ENCODE data around the gene ATCAY. TPM values are rescaled to one million over a fixed set of nuclear protein-coding genes. Genes with fewer than 3 reads are reported as not detected.
"Not testable (repeated sequence)": the region's sequence is repeated elsewhere in the genome, so short reads cannot be mapped to it uniquely, and the experiment has no call there.

ATCAY gene
- total RNA-seq, 1 donor from 2014 or later: 182 TPM

DNA sequence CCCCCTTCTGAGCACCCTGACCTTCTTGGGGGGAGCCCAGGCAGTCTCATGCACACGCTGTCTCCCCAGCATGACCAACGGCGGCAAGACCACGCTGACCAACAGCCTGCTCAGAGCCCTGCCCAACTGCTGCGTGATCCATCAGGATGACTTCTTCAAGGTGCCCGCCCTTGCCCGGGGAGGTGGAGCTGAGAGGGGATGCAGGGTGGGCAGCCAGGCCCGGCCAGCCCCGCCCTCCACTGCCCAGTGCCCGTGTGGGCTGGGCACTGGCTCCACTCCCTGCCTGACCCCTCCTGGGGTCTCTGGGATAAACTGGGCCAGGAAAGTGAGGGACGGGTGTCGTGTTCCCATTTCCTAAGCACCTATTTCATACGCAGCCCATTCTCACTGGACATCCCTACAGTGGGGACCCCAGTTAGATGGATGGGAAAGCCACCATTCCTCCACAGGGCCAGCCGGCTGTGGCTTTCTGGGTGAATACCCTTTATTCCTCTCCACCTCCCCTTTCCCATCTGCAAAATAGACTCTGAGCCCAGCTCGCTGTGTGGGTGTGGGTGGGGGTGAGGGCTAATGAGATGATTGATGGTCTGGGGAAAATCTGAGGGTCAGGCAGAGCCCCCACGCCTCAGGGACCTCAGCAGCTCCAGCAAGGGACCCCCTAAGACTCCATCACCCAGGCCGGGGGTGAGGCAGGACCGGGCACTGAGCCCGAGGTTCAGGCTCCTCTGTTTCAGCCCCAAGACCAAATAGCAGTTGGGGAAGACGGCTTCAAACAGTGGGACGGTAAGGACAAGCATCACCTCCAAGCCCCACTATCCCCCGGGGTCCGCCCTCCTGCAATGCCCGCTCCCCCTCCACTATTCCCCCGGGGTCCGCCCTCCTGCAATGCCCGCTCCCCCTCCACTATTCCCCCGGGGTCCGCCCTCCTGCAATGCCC is 56.3 kb downstream of the ATCAY start:
- Mint-ChIP-seq H3K9me3 (ENCODE audit: unreplicated experiment) (peaks cover 4% of the 10 kb centered on the region), H3K4me3 (ENCODE audit: unreplicated experiment) (no peak overlapping the region), H3K27ac (ENCODE audit: unreplicated experiment) (no peak overlapping the region), H3K27me3 (ENCODE audit: unreplicated experiment) (peaks cover 2% of the 10 kb centered on the region), H3K4me1 (ENCODE audit: low read depth, unreplicated experiment) (no peaks in the 10 kb centered on the region), H3K36me3 (ENCODE audit: unreplicated experiment) (no peaks in the 10 kb centered on the region)
- DNase-seq: no peak
- TF ChIP-seq, protein P1, sequence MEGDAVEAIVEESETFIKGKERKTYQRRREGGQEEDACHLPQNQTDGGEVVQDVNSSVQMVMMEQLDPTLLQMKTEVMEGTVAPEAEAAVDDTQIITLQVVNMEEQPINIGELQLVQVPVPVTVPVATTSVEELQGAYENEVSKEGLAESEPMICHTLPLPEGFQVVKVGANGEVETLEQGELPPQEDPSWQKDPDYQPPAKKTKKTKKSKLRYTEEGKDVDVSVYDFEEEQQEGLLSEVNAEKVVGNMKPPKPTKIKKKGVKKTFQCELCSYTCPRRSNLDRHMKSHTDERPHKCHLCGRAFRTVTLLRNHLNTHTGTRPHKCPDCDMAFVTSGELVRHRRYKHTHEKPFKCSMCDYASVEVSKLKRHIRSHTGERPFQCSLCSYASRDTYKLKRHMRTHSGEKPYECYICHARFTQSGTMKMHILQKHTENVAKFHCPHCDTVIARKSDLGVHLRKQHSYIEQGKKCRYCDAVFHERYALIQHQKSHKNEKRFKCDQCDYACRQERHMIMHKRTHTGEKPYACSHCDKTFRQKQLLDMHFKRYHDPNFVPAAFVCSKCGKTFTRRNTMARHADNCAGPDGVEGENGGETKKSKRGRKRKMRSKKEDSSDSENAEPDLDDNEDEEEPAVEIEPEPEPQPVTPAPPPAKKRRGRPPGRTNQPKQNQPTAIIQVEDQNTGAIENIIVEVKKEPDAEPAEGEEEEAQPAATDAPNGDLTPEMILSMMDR (IDR thresholded peaks at IDR 0.05; ENCODE audit: partially characterized antibody, unreplicated experiment): no peak

DNA sequence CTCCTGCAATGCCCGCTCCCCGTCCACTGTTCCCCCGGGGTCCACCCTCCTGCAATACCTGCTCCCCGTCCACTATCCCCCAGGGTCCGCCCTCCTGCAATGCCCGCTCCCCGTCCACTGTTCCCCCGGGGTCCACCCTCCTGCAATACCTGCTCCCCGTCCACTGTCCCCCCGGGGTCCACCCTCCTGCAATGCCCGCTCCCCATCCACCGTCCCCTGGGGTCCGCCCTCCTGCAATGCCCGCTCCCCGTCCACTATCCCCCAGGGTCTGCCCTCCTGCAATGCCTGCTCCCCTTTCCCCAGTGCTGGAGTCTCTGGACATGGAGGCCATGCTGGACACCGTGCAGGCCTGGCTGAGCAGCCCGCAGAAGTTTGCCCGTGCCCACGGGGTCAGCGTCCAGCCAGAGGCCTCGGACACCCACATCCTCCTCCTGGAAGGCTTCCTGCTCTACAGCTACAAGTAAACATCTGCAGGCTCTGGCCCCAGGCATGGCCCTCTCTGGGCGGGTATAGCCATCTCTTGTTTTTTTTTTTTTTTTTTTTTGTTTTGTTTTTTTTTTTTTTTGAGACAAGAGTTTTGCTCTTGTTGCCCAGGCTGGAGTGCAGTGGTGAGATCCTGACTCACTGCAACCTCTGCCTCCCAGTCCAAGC is 57.9 kb downstream of the ATCAY start:
- not testable (repeated sequence) for DNase-seq; H3K36me3 Mint-ChIP-seq (ENCODE audit: unreplicated experiment); H3K4me3 Mint-ChIP-seq (ENCODE audit: unreplicated experiment); H3K4me1 Mint-ChIP-seq (ENCODE audit: low read depth, unreplicated experiment); H3K27me3 Mint-ChIP-seq (ENCODE audit: unreplicated experiment); H3K27ac Mint-ChIP-seq (ENCODE audit: unreplicated experiment); H3K9me3 Mint-ChIP-seq (ENCODE audit: unreplicated experiment)

DNA sequence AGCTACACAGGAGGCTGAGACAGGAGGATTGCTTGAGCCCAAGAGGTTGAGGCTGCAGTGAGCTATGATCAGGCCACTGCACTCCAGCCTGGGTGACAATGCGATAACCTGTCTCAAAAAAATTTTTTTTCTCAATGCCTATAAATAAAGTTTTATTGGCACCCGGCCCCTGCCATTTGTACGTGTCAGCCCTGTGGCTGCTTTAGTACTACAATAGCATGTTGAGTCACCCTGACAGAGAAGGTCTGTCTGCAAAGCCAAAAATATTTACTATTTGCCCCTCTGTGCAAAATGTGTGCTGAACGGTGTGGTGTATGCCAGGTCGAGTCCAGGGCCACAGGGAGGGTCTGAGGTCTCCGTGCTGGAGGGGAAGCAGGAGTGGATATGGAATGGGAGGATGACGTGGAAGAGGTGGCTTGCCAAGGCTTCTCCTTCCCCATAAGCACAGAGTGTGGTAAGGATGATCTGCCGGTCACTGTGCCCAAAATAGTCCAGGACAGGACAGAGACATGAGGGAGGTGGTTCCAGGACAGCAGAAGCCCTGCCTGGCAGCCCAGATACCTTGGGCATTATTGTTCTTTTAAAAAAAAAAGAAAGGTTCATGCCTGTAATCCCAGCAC is 62.4 kb downstream of the ATCAY start:
- TF ChIP-seq, protein P1 (IDR thresholded peaks at IDR 0.05; ENCODE audit: partially characterized antibody, unreplicated experiment): no peak
- Mint-ChIP-seq H3K4me3 (ENCODE audit: unreplicated experiment) (no peak overlapping the region), H3K9me3 (ENCODE audit: unreplicated experiment) (peaks cover 2% of the 10 kb centered on the region), H3K27ac (ENCODE audit: unreplicated experiment) (no peak overlapping the region), H3K4me1 (ENCODE audit: low read depth, unreplicated experiment) (no peaks in the 10 kb centered on the region), H3K27me3 (ENCODE audit: unreplicated experiment) (peaks cover 7% of the 10 kb centered on the region), H3K36me3 (ENCODE audit: unreplicated experiment) (no peaks in the 10 kb centered on the region)
- DNase-seq: no peak

DNA sequence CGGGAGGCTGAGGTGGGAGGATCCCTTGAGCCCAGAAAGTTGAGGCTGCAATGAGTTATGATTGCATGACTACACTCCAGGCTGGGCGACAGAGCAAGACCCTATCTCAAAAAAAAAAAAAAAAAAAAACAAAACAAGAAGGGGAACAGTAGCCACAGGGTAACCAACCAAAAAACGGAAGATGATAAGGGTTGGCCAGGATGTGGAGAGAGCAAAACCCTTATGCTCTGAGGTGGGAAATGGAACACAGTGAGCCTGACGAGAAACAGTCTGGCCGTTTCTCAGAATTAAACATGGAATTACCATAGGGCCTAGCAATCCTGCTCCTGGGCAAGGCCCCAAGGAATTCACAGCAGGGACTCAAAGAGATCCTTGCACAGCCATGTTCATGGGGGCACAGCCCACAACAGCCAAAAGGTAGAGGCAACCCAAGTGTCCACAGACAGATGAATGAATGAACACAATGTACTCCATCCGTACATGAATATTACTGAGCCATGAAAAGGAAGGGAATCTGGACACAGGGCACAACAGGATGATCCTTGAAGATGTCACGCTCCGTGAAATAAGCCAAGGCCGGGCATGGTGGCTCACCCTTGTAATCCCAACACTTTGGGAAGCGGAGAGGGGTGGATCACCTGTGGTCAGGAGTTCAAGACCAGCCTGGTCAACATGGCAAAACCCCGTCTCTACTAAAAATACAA is 63.7 kb downstream of the ATCAY start:
- no peak for DNase-seq
- H3K9me3 Mint-ChIP-seq (ENCODE audit: unreplicated experiment): peaks cover 2% of the 10 kb centered on the region
- H3K27me3 Mint-ChIP-seq (ENCODE audit: unreplicated experiment): peaks cover 12% of the 10 kb centered on the region
- no peaks in the 10 kb centered on the region for H3K4me1 Mint-ChIP-seq (ENCODE audit: low read depth, unreplicated experiment)
- TF ChIP-seq, protein P1 (IDR thresholded peaks at IDR 0.05; ENCODE audit: partially characterized antibody, unreplicated experiment): no peak
- H3K27ac Mint-ChIP-seq (ENCODE audit: unreplicated experiment): no peak overlapping the region
- no peak overlapping the region for H3K4me3 Mint-ChIP-seq (ENCODE audit: unreplicated experiment)
- H3K36me3 Mint-ChIP-seq (ENCODE audit: unreplicated experiment): no peaks in the 10 kb centered on the region

- H3K4me1 Mint-ChIP-seq (ENCODE audit: low read depth, unreplicated experiment): no peaks in the 10 kb centered on the region
- H3K9me3 Mint-ChIP-seq (ENCODE audit: unreplicated experiment): peaks cover 2% of the 10 kb centered on the region
- no peak for DNase-seq
- no peak overlapping the region for H3K4me3 Mint-ChIP-seq (ENCODE audit: unreplicated experiment)
- TF ChIP-seq, protein P1 (IDR thresholded peaks at IDR 0.05; ENCODE audit: partially characterized antibody, unreplicated experiment): no peak
- H3K36me3 Mint-ChIP-seq (ENCODE audit: unreplicated experiment): no peaks in the 10 kb centered on the region
- peaks cover 12% of the 10 kb centered on the region for H3K27me3 Mint-ChIP-seq (ENCODE audit: unreplicated experiment)
- H3K27ac Mint-ChIP-seq (ENCODE audit: unreplicated experiment): no peak overlapping the region
Measured at GRCh38 chr19:3945838-3946237, 65.4 kb downstream of the ATCAY start.

GRCh38 chr19:3947316-3947933 is 66.9 kb downstream of the ATCAY start:
- H3K4me3 Mint-ChIP-seq (ENCODE audit: unreplicated experiment); H3K27ac Mint-ChIP-seq (ENCODE audit: unreplicated experiment); H3K36me3 Mint-ChIP-seq (ENCODE audit: unreplicated experiment); DNase-seq; H3K4me1 Mint-ChIP-seq (ENCODE audit: low read depth, unreplicated experiment); H3K9me3 Mint-ChIP-seq (ENCODE audit: unreplicated experiment): not testable (repeated sequence)
- H3K27me3 Mint-ChIP-seq (ENCODE audit: unreplicated experiment): peaks cover 15% of the 10 kb centered on the region

All from glutamatergic neuron (in vitro differentiated cells).